GM12878 (cell line): ENCODE data around the gene POLR1A. TPM values are rescaled to one million over a fixed set of nuclear protein-coding genes. Genes with fewer than 3 reads are reported as not detected.

Experiments used
- ATAC-seq: fragments of 200-7000 bp; cut with Tn5 transposase; 3 replicates; pipeline ENCODE4 v1.9.1; 2020; ENCODE audit warnings: mild to moderate bottlenecking, moderate library complexity
- BruUV-seq: library from RNA; stranded (reverse); fragments of 400-500 nt; replicated peaks from 2 replicates; lab custom pipeline; 2021; lab: Mats Ljungman, UMichigan
- CTCF ChIA-PET: fragments of 300-600 bp; sonication (Branson Sonifier 250); formaldehyde crosslinking; extraction: SDS; loops from one replicate; lab custom pipeline; 2021; ENCODE audit warnings: inconsistent platforms; lab: Yijun Ruan, JAX
- POLR2A ChIA-PET: fragments of 350-600 bp; formaldehyde crosslinking; extraction: SDS; loops from one replicate; lab custom pipeline; 2021; ENCODE audit warnings: inconsistent platforms; lab: Charles Lee
- RAD21 ChIA-PET: fragments of 300-600 bp; sonication (Branson Sonifier 250); formaldehyde crosslinking; loops from one replicate; lab custom pipeline; 2023; ENCODE audit warnings: antibody characterized with exemption; ENCODE audit not compliant: unreplicated experiment; lab: Charles Lee
- SMC1A ChIA-PET: fragments of 300-600 bp; sonication (Branson Sonifier 250); formaldehyde crosslinking; loops from one replicate; lab custom pipeline; 2023; ENCODE audit not compliant: unreplicated experiment, uncharacterized antibody; lab: Charles Lee
- DNase-seq: peaks from one replicate; pipeline ENCODE4 v3.0.0-alpha.2; 2011; ENCODE audit warnings: low read depth, low spot score
- FAIRE-seq: peaks from 3 replicates; lab custom pipeline; 2011; peaks lifted over from hg19 to GRCh38; lab: Jason Lieb, UNC
- H2AFZ ChIP-seq: 2 replicates; pipeline ENCODE4 v1.6.0; 2011; ENCODE audit warnings: low read depth, low read length, control low read depth; ENCODE audit not compliant: control insufficient read depth
- H3K27ac ChIP-seq: 2 replicates; pipeline ENCODE4 v1.5.1; 2011; ENCODE audit warnings: control low read depth; ENCODE audit not compliant: control insufficient read depth, insufficient read depth
- H3K27me3 ChIP-seq, 2 experiments: replicated peaks in 1 of 2; 2 replicates each; pipeline versions ENCODE4 v1.6.0 to v1.6.1; 2011; ENCODE audit warnings: low read length in 1 of 2; ENCODE audit not compliant: control insufficient read depth in 2 of 2, insufficient read depth in 2 of 2
- H3K36me3 ChIP-seq, 2 experiments: 2 replicates each; pipeline ENCODE4 v1.5.1; 2011; ENCODE audit warnings: low read length in 1 of 2; ENCODE audit not compliant: control insufficient read depth in 2 of 2, insufficient read depth in 2 of 2
- H3K4me1 ChIP-seq: 2 replicates; pipeline ENCODE4 v1.6.1; 2011; ENCODE audit warnings: mild to moderate bottlenecking, low read length, moderate library complexity, mixed read lengths; ENCODE audit not compliant: control insufficient read depth, insufficient read depth
- H3K4me2 ChIP-seq: 2 replicates; pipeline ENCODE4 v1.6.0; 2011; ENCODE audit warnings: control low read depth; ENCODE audit not compliant: control insufficient read depth, insufficient read depth
- H3K4me3 ChIP-seq: fragments of 200-600 bp; sonication (generic); 2 replicates; pipeline ENCODE4 v1.5.1; 2016
- H3K79me2 ChIP-seq: 2 replicates; pipeline ENCODE4 v1.6.0; 2011; ENCODE audit warnings: low read length; ENCODE audit not compliant: control insufficient read depth, insufficient read depth
- H3K9ac ChIP-seq: 2 replicates; pipeline ENCODE4 v1.8.0; 2011; ENCODE audit warnings: low read length, control low read depth, mixed read lengths; ENCODE audit not compliant: control insufficient read depth, insufficient read depth
- H3K9me3 ChIP-seq: replicated peaks from 3 replicates; pipeline ENCODE4 v1.5.1; 2011; ENCODE audit warnings: mild to moderate bottlenecking, low read length; ENCODE audit not compliant: control insufficient read depth, insufficient read depth
- H4K20me1 ChIP-seq: 2 replicates; pipeline ENCODE4 v1.6.0; 2011; ENCODE audit not compliant: control insufficient read depth, insufficient read depth
- CBX5 ChIP-seq: sonication (generic); IDR thresholded peaks from 2 replicates; pipeline ENCODE4 v1.6.1; 2016; ENCODE audit warnings: low read depth, moderate library complexity, mild to moderate bottlenecking, inconsistent platforms
- CHD1 ChIP-seq: IDR thresholded peaks from 2 replicates; pipeline ENCODE4 v1.6.1; 2012; ENCODE audit warnings: low read depth, low read length, improper control_type of control experiment
- GATAD2B ChIP-seq: fragments of 450-650 bp; conservative IDR thresholded peaks from 2 replicates; pipeline ENCODE4 v1.6.1; 2017; ENCODE audit warnings: low read depth, mild to moderate bottlenecking, moderate library complexity
- MXI1 ChIP-seq: fragments of 150-350 bp; IDR thresholded peaks from 2 replicates; pipeline ENCODE4 v1.6.1; 2011; ENCODE audit warnings: low read depth, mild to moderate bottlenecking, inconsistent platforms, low read length, improper control_type of control experiment
- MYC ChIP-seq: IDR thresholded peaks from 2 replicates; pipeline ENCODE4 v1.6.1; 2011; ENCODE audit warnings: mild to moderate bottlenecking, low read length, moderate library complexity, inconsistent platforms; ENCODE audit not compliant: insufficient read depth, insufficient replicate concordance, insufficient read length, severe bottlenecking
- NBN ChIP-seq: fragments of 450-650 bp; IDR thresholded peaks from 2 replicates; pipeline ENCODE4 v1.6.1; 2016
- NFXL1 ChIP-seq: fragments of 450-650 bp; IDR thresholded peaks from 2 replicates; pipeline ENCODE4 v1.6.1; 2017; ENCODE audit warnings: antibody characterized with exemption, mild to moderate bottlenecking, borderline replicate concordance
- POLR2A ChIP-seq: IDR thresholded peaks from 2 replicates; pipeline ENCODE4 v1.6.1; 2011; ENCODE audit warnings: low read depth, mild to moderate bottlenecking, low read length
- POU2F2 ChIP-seq: IDR thresholded peaks from 3 replicates; pipeline ENCODE4 v1.6.1; 2011; ENCODE audit warnings: low read depth, mild to moderate bottlenecking, low read length, borderline replicate concordance
- SREBF2 ChIP-seq: IDR thresholded peaks from 2 replicates; pipeline ENCODE4 v1.6.1; 2012; ENCODE audit warnings: mild to moderate bottlenecking, low read length
- SRF ChIP-seq, 2 experiments: IDR thresholded peaks; 2 replicates each; pipeline ENCODE4 v1.6.1; 2011; ENCODE audit warnings: low read depth in 2 of 2, low read length in 2 of 2, mild to moderate bottlenecking in 1 of 2, moderate library complexity in 1 of 2
- STAT3 ChIP-seq: IDR thresholded peaks from 2 replicates; pipeline ENCODE4 v1.6.1; 2011; ENCODE audit warnings: low read depth, low read length, improper control_type of control experiment
- TBL1XR1 ChIP-seq: IDR thresholded peaks from 2 replicates; pipeline ENCODE4 v1.6.1; 2012; ENCODE audit warnings: low read depth, low read length, improper control_type of control experiment
- TCF7 ChIP-seq: IDR thresholded peaks from 2 replicates; pipeline ENCODE4 v1.6.1; 2014; ENCODE audit warnings: antibody characterized with exemption, borderline replicate concordance
- ZNF217 ChIP-seq: fragments of 450-650 bp; IDR thresholded peaks from 2 replicates; pipeline ENCODE4 v1.6.1; 2017; ENCODE audit warnings: antibody characterized with exemption, mild to moderate bottlenecking
- ZNF24 ChIP-seq: fragments of 450-650 bp; IDR thresholded peaks from 2 replicates; pipeline ENCODE4 v1.6.1; 2017; ENCODE audit warnings: antibody characterized with exemption, mild to moderate bottlenecking
- WGBS: methylation state at CpG from one replicate; pipeline ENCODE4 v1.1.6; 2016; ENCODE audit warnings: low lambda C conversion rate; ENCODE audit not compliant: insufficient replicate concordance, insufficient coverage; ENCODE audit errors: missing lambda C conversion rate; 5-methylcytosine and 5-hydroxymethylcytosine counted together
- in situ Hi-C: fragments of 300-500 bp; cut with MboI; formaldehyde crosslinking; loops from 9 replicates; pipeline ENCODE4 v1.14.3; 2018; ENCODE audit warnings: mixed read lengths
- intact Hi-C: fragments of 100-400 bp; cut with micrococcal nuclease; formaldehyde crosslinking; loops from one replicate; pipeline ENCODE4 v1.14.2; 2022; ENCODE audit not compliant: unreplicated experiment
- polyA plus RNA-seq, 11 experiments: library from polyadenylated mRNA; depleted of rRNA in 4 of 11; unstranded in 6 of 11; stranded (reverse) in 5 of 11; fragments of >200 nt; fragmentation: Nextera tagmentation in 4 of 11; fragmentation: Illumina TruSeq in 1 of 11; extraction: Ambion mirVana in 4 of 11; extraction: Trizol in 1 of 11; gene quantifications; 1 replicate in 1 of 11; 2 replicates in 10 of 11; pipeline versions ENCODE4 v1.2.1 to v1.2.3, GENCODE V29; 2011 to 2016; ENCODE audit warnings: inconsistent platforms in 2 of 11, missing spikeins in 2 of 11, low read depth in 1 of 11
- total RNA-seq, 4 experiments: library from RNA; depleted of rRNA in 3 of 4; stranded (reverse); fragments of >200 nt in 3 of 4; fragmentation: Illumina TruSeq in 1 of 4; extraction: Trizol in 1 of 4; gene quantifications; 2 replicates each; pipeline versions ENCODE4 v1.2.1 to v1.2.3, GENCODE V29; 2013 to 2021
- TF ChIP-seq, protein P1 (sequence below): IDR thresholded peaks from 2 replicates; pipeline ENCODE4 v1.6.1; 2012; ENCODE audit warnings: low read depth, low read length, improper control_type of control experiment
- TF ChIP-seq, protein P2 (sequence below): IDR thresholded peaks from 2 replicates; pipeline ENCODE4 v1.6.1; 2011; ENCODE audit warnings: low read depth, mild to moderate bottlenecking, low read length, moderate library complexity, borderline replicate concordance; ENCODE audit errors: extremely low read depth
- TF ChIP-seq, protein P3 (sequence below): fragments of 150-350 bp; IDR thresholded peaks from 2 replicates; pipeline ENCODE4 v1.6.1; 2014; ENCODE audit warnings: mild to moderate bottlenecking, low read depth, low read length

Gene POLR1A
- total and polyA plus RNA-seq, 10 of the 15 experiments (the other 5 are each of a cell fraction or from before 2014, with no cell fraction given): 2.1 to 53.9 (median 17.8) TPM

DNA sequence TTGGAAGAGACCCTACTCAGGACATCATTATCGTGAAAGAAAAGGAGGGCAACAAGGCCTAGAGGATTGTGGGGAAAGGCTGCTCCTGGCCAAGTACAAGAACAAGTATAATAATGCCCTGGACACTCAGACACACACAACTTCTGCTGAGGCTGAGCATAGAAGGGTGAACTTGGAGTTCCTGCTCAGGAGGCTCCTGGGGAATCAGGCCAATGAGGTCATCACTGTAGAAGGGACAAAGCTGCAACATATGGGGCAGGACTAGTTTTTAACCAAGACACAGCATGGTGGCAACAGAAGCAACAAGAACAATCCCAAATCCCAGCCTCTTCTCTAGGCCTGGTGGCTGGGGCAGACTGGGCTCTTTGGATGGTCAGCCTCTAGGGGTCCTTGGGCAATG, 102.6 kb downstream of the POLR1A start:
- Histone ChIP-seq H3K4me2 (no peak overlapping the region), H3K9ac (no peak overlapping the region), H3K4me1 (peaks cover 25% of the 10 kb centered on the region), H3K36me3 (no peaks in the 10 kb centered on the region), H3K27ac (no peak overlapping the region), H3K79me2 (no peaks in the 10 kb centered on the region), H2AFZ (no peak overlapping the region), H3K9me3 (peaks cover 8% of the 10 kb centered on the region), H4K20me1 (no peaks in the 10 kb centered on the region), H3K4me3 (no peak overlapping the region), H3K27me3 (no peaks in the 10 kb centered on the region)
- ChIA-PET SMC1A (interaction anchor here (0.8 to 1.4 kb wide), 3 partner anchors 9 to 186 kb away, joined by 3 to 5 read pairs (median 3); no protein-coding TSS in a partner anchor), RAD21 (no interaction called here), CTCF (no interaction called here), POLR2A (interaction anchor here (0.9 kb wide), 1 partner anchor 11 kb away, joined by 3 read pairs; no protein-coding TSS in a partner anchor)
- DNase-seq: no peak
- intact Hi-C loops (no loop called here), in situ Hi-C loops (no loop called here)
- TF ChIP-seq CBX5 (no peak), SREBF2 (no peak), ZNF217 (no peak), POU2F2 (no peak), MXI1 (no peak), TBL1XR1 (no peak), ZNF24 (no peak), MYC (no peak), TCF7 (no peak), POLR2A (no peak), STAT3 (no peak), CHD1 (no peak), GATAD2B (no peak), NBN (no peak), SRF (IDR thresholded peaks at IDR 0.05; ENCODE audit: low read depth in 2 of 2, low read length in 2 of 2) (no peak), NFXL1 (no peak)
- TF ChIP-seq, protein P1, sequence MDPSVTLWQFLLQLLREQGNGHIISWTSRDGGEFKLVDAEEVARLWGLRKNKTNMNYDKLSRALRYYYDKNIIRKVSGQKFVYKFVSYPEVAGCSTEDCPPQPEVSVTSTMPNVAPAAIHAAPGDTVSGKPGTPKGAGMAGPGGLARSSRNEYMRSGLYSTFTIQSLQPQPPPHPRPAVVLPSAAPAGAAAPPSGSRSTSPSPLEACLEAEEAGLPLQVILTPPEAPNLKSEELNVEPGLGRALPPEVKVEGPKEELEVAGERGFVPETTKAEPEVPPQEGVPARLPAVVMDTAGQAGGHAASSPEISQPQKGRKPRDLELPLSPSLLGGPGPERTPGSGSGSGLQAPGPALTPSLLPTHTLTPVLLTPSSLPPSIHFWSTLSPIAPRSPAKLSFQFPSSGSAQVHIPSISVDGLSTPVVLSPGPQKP: no peak
- TF ChIP-seq, protein P2, sequence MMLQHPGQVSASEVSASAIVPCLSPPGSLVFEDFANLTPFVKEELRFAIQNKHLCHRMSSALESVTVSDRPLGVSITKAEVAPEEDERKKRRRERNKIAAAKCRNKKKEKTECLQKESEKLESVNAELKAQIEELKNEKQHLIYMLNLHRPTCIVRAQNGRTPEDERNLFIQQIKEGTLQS: no peak
- TF ChIP-seq, protein P3, sequence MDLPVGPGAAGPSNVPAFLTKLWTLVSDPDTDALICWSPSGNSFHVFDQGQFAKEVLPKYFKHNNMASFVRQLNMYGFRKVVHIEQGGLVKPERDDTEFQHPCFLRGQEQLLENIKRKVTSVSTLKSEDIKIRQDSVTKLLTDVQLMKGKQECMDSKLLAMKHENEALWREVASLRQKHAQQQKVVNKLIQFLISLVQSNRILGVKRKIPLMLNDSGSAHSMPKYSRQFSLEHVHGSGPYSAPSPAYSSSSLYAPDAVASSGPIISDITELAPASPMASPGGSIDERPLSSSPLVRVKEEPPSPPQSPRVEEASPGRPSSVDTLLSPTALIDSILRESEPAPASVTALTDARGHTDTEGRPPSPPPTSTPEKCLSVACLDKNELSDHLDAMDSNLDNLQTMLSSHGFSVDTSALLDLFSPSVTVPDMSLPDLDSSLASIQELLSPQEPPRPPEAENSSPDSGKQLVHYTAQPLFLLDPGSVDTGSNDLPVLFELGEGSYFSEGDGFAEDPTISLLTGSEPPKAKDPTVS: no peak
- no TSS peak for BruUV-seq
- 36% methylated on average over 1 of the region's 1 CpG for WGBS
- no peak for FAIRE-seq
- ATAC-seq: no peak
